WI38 (cell line): ENCODE data around the gene DOCK10.

ENCODE experiments used
- H3K4me3 ChIP-seq: 2 replicates; pipeline ENCODE4 v1.5.1; 2011; ENCODE audit warnings: low read depth, mild to moderate bottlenecking, control low read depth, low read length
- TF ChIP-seq, protein P1 (sequence below): IDR thresholded peaks from 2 replicates; pipeline ENCODE4 v1.5.1; 2012; ENCODE audit warnings: low read depth, mild to moderate bottlenecking, control low read depth, low read length

Gene DOCK10

DNA sequence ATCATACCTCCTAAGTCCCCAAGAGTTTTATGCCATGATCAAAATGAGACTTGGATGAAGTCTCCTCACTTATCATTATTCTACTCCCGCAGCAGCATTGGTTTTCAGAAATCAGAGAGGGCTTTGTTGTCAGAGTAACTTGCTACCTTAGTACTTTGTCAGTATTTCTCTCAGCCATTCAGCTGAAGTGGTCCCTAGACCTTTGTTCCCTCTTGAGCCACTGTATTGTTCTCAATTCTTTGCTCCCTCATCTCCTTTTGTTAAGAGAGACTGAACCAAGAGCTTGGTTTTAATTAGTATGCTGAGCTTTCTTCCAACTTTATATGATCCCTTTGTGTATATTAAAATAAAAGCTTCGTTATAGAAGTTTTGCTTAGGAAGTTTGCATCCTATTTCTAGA is 133.4 kb downstream of the DOCK10 start:
- no peak overlapping the region for H3K4me3 ChIP-seq

DNA sequence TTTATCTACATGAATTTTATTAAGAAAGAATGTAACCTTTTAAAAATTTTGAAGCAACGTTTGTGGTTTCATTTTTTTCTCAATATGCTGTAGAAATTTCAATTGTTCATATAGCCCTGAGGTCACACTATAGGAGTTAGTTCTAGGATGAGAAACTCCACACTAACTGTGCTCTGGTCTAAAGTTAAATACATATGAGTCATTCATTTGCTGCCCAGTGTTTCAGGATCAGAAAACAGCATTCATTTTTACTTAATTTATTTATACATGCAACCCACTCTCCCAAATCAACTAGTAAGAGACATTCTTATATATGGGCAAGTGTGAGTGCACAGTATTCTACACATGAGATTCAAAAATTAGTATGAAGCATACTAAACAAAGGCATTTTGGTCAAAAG is 137.9 kb downstream of the DOCK10 start:
- TF ChIP-seq, protein P1, sequence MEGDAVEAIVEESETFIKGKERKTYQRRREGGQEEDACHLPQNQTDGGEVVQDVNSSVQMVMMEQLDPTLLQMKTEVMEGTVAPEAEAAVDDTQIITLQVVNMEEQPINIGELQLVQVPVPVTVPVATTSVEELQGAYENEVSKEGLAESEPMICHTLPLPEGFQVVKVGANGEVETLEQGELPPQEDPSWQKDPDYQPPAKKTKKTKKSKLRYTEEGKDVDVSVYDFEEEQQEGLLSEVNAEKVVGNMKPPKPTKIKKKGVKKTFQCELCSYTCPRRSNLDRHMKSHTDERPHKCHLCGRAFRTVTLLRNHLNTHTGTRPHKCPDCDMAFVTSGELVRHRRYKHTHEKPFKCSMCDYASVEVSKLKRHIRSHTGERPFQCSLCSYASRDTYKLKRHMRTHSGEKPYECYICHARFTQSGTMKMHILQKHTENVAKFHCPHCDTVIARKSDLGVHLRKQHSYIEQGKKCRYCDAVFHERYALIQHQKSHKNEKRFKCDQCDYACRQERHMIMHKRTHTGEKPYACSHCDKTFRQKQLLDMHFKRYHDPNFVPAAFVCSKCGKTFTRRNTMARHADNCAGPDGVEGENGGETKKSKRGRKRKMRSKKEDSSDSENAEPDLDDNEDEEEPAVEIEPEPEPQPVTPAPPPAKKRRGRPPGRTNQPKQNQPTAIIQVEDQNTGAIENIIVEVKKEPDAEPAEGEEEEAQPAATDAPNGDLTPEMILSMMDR: no peak
- H3K4me3 ChIP-seq: no peak overlapping the region

More for the DNA sequence above, 133.4 kb downstream of the DOCK10 start:
- TF ChIP-seq, protein P1: no peak

DNA sequence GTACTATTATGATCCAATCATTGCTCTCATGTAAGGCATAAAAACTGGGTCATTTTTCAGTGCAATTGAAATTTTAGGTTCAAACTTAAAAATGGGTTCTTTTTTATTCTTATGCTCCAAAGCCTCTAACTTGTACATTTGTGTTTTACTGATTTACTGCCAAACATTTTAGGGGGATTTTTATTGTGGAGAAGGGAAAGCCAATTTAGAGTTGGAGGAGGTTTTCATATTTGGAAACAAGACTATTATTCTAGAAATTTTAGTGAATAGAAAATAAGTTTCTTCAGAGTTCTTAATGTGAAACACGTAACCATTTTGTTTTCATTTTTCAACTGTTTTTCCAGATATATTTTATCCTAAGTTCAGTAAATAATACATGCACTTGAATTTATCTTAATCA is 138.6 kb downstream of the DOCK10 start:
- TF ChIP-seq, protein P1: no peak
- no peak overlapping the region for H3K4me3 ChIP-seq

DNA sequence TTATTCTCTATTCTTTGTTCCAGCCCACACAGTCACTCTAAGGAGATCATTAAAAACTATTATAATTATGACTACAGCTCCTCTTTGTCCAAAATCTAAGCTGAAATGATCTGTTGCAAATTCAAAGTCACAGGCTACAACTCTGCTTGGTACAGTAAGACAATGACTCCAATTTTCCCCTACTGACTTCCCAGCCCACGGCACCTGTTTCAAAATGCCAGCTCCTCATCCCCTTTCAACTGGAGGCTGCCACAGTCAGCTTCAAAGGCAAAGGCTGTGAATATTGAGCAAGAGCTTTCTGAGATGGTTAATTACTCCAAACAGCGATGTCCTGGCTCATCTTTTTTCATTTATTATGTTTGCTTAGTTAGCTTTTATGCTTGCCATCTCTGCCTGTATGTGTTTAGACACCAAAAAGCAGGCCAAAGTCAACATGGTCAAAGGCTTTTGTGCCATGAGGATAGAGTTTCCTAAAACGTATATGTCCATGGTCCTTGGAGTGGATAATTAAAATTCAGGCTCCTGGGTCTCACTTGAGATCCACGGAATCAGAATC is 141.1 kb downstream of the DOCK10 start:
- TF ChIP-seq, protein P1: no peak
- no peak overlapping the region for H3K4me3 ChIP-seq

DNA sequence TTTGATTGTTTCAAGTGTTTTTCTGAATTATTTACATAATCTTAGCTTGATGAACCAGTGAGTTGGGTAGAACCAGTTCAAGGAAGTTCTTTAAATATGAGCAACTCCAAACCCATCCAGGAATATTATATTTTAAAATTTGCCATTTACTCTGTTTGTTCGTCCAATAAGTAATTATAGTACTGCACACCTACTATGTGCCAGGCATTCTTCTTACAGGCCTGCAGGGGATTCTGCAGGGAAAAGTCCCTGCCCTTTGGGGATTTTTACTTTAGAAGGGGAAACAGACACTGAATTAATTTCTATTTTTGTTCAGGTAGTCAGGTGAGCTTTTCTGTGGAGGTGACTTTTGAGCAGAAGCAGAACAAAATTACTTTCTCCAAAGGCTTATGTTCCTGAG is 146.9 kb downstream of the DOCK10 start:
- TF ChIP-seq, protein P1: no peak
- no peak overlapping the region for H3K4me3 ChIP-seq

DNA sequence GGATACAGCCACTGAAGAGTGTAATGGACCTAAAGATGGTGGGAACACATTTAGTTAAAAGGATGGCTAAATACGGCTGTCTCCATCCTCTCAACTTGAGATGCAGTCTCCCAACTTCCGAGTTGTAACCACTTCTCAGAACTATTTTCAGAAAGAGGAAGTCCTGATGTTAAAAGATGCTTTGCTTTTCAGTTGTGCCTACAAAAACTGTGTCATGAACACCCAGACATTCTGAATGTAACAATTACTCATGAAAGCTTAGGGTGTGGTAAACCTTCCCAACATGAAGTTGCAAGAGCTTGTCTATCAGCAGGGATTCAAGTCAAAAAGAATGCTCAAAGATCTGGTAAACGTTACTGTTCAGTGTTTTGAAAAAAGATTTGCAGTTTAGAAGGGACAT is 147.9 kb downstream of the DOCK10 start:
- TF ChIP-seq, protein P1: no peak
- no peak overlapping the region for H3K4me3 ChIP-seq

DNA sequence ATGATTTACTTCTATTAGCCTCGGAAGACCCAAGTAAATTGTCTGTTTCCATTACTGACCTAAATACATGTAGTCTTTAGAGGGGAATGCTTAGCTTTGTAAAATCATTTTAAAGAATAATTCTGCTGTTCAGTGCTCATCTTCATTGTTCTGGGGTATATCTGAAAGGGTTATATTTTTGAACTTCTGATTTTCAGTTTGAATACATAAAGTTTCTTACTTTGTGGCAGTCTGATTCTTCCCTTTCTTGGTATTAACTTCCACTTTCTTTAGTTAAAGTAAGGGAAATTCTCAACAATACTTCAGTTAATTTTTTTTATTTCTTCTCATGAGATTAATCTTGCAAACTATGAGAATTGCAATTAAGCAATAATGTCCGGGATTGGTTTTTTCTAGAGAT is 148.4 kb downstream of the DOCK10 start:
- H3K4me3 ChIP-seq: no peak overlapping the region
- TF ChIP-seq, protein P1: no peak
